ENCODE measurements around the gene GIMAP1.

GIMAP1 gene

DNA sequence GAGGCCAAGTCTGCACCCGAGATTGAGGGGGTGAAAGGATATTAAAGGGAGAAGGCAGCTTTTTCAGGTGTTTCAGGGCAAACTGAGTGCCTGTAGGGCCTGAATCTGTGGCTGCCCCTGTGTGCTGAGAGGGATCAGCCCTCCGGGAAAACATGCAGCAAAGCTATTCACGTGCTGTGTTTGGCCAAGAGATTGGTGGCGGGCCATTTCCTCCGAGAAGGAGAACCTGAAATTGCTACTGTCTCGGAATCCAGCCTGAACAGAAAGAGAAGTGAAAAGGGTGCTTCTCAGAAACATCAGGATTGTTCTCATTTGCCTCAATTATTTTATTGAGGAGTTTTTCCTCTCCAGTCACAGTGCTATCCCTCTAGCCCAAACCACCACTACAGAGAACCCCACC is 36.8 kb downstream of the GIMAP1 start:
- DNase-seq = no peak

- DNase-seq = peak; percentile 12 to 35
These were observed 37.6 kb downstream of the GIMAP1 start for GRCh38 chr7:150753826-150754603.

- no peak for DNase-seq
These were observed 38.5 kb downstream of the GIMAP1 start for GRCh38 chr7:150754951-150755350.

DNA sequence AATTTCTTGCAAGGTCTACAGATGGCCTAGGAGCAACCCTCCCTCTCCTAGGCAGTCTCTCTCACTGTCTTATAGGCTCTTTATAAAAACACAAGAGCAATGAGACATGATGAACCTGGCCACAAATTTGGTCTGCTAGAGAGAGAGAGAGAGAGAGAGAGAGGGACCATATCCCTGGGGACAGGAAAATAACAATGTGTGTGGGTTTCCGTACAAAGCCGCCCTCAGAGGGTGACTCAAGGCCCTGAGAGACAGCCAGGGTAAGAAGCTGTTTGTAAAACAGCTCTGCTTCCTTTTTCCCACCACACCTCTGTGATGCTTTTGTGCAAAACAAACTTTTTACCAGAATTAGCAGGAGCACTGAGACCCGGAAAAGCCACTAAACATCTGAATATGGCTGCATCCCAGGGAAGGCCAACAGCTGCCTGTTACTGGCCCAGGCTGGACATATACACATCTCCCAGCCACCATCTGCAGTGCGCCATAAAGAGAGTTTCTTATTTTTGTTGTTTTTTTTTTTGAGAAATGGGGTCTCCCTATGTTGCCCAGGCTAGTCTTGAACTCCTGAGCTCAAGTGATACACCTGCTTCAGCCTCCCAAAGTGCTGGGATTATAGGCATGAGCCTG is 39.2 kb downstream of the GIMAP1 start:
- DNase-seq = no peak

- no peak for DNase-seq
These were observed 39.8 kb downstream of the GIMAP1 start for GRCh38 chr7:150756166-150756565.

DNA sequence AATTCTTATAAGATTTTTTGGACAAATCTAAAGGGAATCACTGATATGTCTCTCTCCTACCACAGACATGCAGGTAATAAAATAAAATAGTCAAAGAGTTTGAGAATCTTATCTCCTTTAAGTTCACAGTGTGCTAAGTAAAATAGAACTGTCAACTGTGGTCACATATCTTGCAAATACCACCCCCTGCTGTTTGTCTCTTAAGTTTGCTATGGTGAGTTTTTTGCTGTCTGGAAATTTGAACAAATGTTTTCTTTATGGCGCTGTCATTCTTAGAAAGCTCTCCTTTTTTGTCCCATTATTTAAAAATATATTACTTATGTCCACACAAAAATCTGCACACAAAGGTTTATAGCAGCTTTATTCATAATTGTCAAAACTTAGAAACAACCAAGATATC is 40.4 kb downstream of the GIMAP1 start:
- DNase-seq = peak; percentile 27 to 40

- no peak for DNase-seq
These were observed 43.1 kb downstream of the GIMAP1 start for GRCh38 chr7:150759479-150759878.

DNA sequence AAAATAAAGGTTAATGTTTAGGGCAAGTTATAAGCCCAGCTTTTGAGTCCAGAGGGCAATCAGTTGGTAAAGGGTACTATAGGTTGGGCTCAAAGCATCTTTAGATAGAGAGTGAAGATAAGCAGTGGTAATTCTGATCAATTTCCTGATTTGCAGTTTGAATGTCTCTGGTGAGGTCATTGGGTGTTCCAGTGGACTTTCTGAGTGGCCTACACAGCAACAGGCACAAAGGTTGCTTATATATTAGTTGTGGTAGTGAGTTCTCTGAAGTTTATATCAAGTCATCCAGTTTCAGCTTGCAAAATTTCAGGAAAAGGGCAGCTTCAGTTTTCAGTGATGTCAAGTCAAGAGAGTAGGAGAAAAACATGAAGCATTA is 49.9 kb downstream of the GIMAP1 start:
- no peak for DNase-seq

GRCh38 chr7:150769768-150770167 is 53.4 kb downstream of the GIMAP1 start:
- no peak for DNase-seq

Measured in AML-193 (cell line).